H1 (cell line): ENCODE data around the gene WDR64. TPM values are rescaled to one million over a fixed set of nuclear protein-coding genes. Genes with fewer than 3 reads are reported as not detected.

ENCODE experiments used
- CTCF ChIA-PET: fragments of 300-600 bp; sonication (Branson Sonifier 250); formaldehyde crosslinking; loops from one replicate; lab custom pipeline; 2021; ENCODE audit not compliant: partially characterized antibody; lab: Charles Lee
- POLR2A ChIA-PET: fragments of 300-600 bp; sonication (Branson Sonifier 250); formaldehyde crosslinking; loops from one replicate; lab custom pipeline; 2021; ENCODE audit warnings: inconsistent platforms; ENCODE audit not compliant: partially characterized antibody; lab: Charles Lee
- DNase-seq, 2 experiments: peaks; one replicate each; pipeline versions ENCODE4 v3.0.0 to v3.0.0-alpha.2; 2010 to 2022; ENCODE audit warnings: low spot score in 2 of 2, low read depth in 1 of 2, mixed read lengths in 1 of 2
- FAIRE-seq: peaks from 2 replicates; lab custom pipeline; 2011; peaks lifted over from hg19 to GRCh38; lab: Jason Lieb, UNC
- H2AFZ ChIP-seq: 2 replicates; pipeline ENCODE4 v1.8.1; 2012; ENCODE audit warnings: low read length, inconsistent platforms
- H2AK5ac ChIP-seq: 2 replicates; pipeline ENCODE4 v1.6.1; 2013; ENCODE audit warnings: low read depth, low read length
- H2BK120ac ChIP-seq: replicated peaks from 2 replicates; pipeline ENCODE3; 2013; ENCODE audit warnings: low read depth, low read length, inconsistent platforms
- H2BK12ac ChIP-seq: 2 replicates; pipeline ENCODE4 v1.6.1; 2013; ENCODE audit warnings: low read depth, low read length
- H2BK15ac ChIP-seq: 2 replicates; pipeline ENCODE4 v1.6.1; 2013; ENCODE audit warnings: low read length
- H2BK20ac ChIP-seq: 2 replicates; pipeline ENCODE4 v1.6.1; 2013; ENCODE audit warnings: low read length
- H2BK5ac ChIP-seq: 2 replicates; pipeline ENCODE4 v1.6.1; 2013; ENCODE audit warnings: low read depth, low read length
- H3K14ac ChIP-seq: 2 replicates; pipeline ENCODE4 v1.6.1; 2013; ENCODE audit warnings: inconsistent platforms; ENCODE audit not compliant: insufficient read length
- H3K18ac ChIP-seq: 2 replicates; pipeline ENCODE4 v1.6.1; 2013; ENCODE audit warnings: low read length; ENCODE audit errors: extremely low read depth
- H3K23ac ChIP-seq: 2 replicates; pipeline ENCODE4 v1.6.1; 2013; ENCODE audit warnings: inconsistent platforms; ENCODE audit not compliant: insufficient read length
- H3K23me2 ChIP-seq: 2 replicates; pipeline ENCODE4 v1.6.1; 2013; ENCODE audit warnings: low read depth, low read length
- H3K27ac ChIP-seq: 2 replicates; pipeline ENCODE4 v1.6.1; 2011; ENCODE audit warnings: low read depth, low read length, inconsistent platforms
- H3K27me3 ChIP-seq, 4 experiments: replicated peaks in 1 of 4; 1 replicate in 1 of 4; 2 replicates in 3 of 4; pipeline versions ENCODE4 v1.6.1 to v1.8.1; 2011 to 2013; ENCODE audit warnings: low read length in 3 of 4, mild to moderate bottlenecking in 3 of 4, inconsistent platforms in 2 of 4, mixed read lengths in 2 of 4, moderate library complexity in 1 of 4; ENCODE audit not compliant: control insufficient read depth in 3 of 4, insufficient read depth in 3 of 4; ENCODE audit errors: extremely low read depth in 1 of 4
- H3K36me3 ChIP-seq, 4 experiments: 2 replicates each; pipeline versions ENCODE4 v1.6.1 to v1.8.1; 2011 to 2013; ENCODE audit warnings: mild to moderate bottlenecking in 4 of 4, low read length in 3 of 4, moderate library complexity in 2 of 4, control low read depth in 1 of 4, inconsistent platforms in 1 of 4; ENCODE audit not compliant: insufficient read depth in 4 of 4, control insufficient read depth in 2 of 4
- H3K4ac ChIP-seq: replicated peaks from 2 replicates; pipeline ENCODE3; 2013; ENCODE audit warnings: low read length, low read depth, mixed read lengths, inconsistent platforms; ENCODE audit not compliant: insufficient read length
- H3K4me1 ChIP-seq, 4 experiments: replicated peaks in 1 of 4; 1 replicate in 1 of 4; 2 replicates in 3 of 4; pipeline versions ENCODE4 v1.6.1 to v1.8.1; 2011 to 2013; ENCODE audit warnings: low read length in 3 of 4, inconsistent platforms in 2 of 4, mixed read lengths in 1 of 4; ENCODE audit not compliant: insufficient read depth in 4 of 4, control insufficient read depth in 3 of 4
- H3K4me2 ChIP-seq, 2 experiments: 2 replicates each; pipeline versions ENCODE4 v1.6.1 to v1.8.1; 2011 to 2013; ENCODE audit warnings: low read depth in 2 of 2, low read length in 2 of 2, control low read depth in 1 of 2, inconsistent platforms in 1 of 2, mild to moderate bottlenecking in 1 of 2; ENCODE audit not compliant: insufficient read depth in 1 of 2
- H3K4me3 ChIP-seq, 4 experiments: fragments of 200-600, 300-600 bp in 1 of 4; sonication (generic), shearing (Covaris generic), sonication (Bioruptor Twin) in 1 of 4; 2 replicates each; pipeline versions ENCODE4 v1.5.1 to v1.8.1; 2011 to 2016; ENCODE audit warnings: low read length in 4 of 4, low read depth in 3 of 4, control low read depth in 2 of 4, inconsistent platforms in 2 of 4, mild to moderate bottlenecking in 2 of 4, mixed read lengths in 1 of 4, moderate library complexity in 1 of 4; ENCODE audit not compliant: insufficient read depth in 2 of 4; ENCODE audit errors: extremely low read depth in 1 of 4
- H3K56ac ChIP-seq: replicated peaks from 2 replicates; pipeline ENCODE3; 2013; ENCODE audit warnings: low read depth, mild to moderate bottlenecking, mixed read lengths, low read length, inconsistent platforms; ENCODE audit not compliant: insufficient read length
- H3K79me1 ChIP-seq: 2 replicates; pipeline ENCODE4 v1.6.1; 2013; ENCODE audit warnings: low read depth, low read length, control low read depth
- H3K79me2 ChIP-seq, 2 experiments: 2 replicates each; pipeline versions ENCODE4 v1.6.1 to v1.8.1; 2012 to 2013; ENCODE audit warnings: low read length in 2 of 2, mild to moderate bottlenecking in 2 of 2, inconsistent platforms in 1 of 2; ENCODE audit not compliant: insufficient read depth in 2 of 2, control insufficient read depth in 1 of 2
- H3K9ac ChIP-seq, 4 experiments: replicated peaks in 1 of 4; 1 replicate in 1 of 4; 2 replicates in 3 of 4; pipeline versions ENCODE4 v1.6.1 to v1.8.1; 2011 to 2013; ENCODE audit warnings: low read depth in 3 of 4, low read length in 3 of 4, control low read depth in 2 of 4, mild to moderate bottlenecking in 2 of 4, moderate library complexity in 2 of 4, inconsistent platforms in 1 of 4; ENCODE audit errors: extremely low read depth in 1 of 4
- H3K9me3 ChIP-seq, 2 experiments: 2 replicates each; pipeline versions ENCODE4 v1.6.1 to v1.8.1; 2012 to 2013; ENCODE audit warnings: mild to moderate bottlenecking in 2 of 2, moderate library complexity in 2 of 2, control low read depth in 1 of 2, inconsistent platforms in 1 of 2, low read depth in 1 of 2, low read length in 1 of 2, mixed read lengths in 1 of 2; ENCODE audit not compliant: insufficient read depth in 2 of 2
- H4K20me1 ChIP-seq, 2 experiments: replicated peaks in 1 of 2; 2 replicates each; pipeline versions ENCODE3 to v1.8.1; 2011 to 2013; ENCODE audit warnings: inconsistent platforms in 2 of 2, low read length in 2 of 2, mild to moderate bottlenecking in 1 of 2; ENCODE audit not compliant: insufficient read depth in 2 of 2, control insufficient read depth in 1 of 2
- H4K5ac ChIP-seq: 2 replicates; pipeline ENCODE4 v1.6.1; 2013; ENCODE audit warnings: low read length, low read depth, mixed read lengths, inconsistent platforms; ENCODE audit not compliant: insufficient read length
- H4K8ac ChIP-seq: 2 replicates; pipeline ENCODE4 v1.8.0; 2013; ENCODE audit warnings: mild to moderate bottlenecking, moderate library complexity, low read length, inconsistent platforms; ENCODE audit not compliant: insufficient read depth; ENCODE audit errors: extremely low read depth
- H4K91ac ChIP-seq: replicated peaks from 2 replicates; pipeline ENCODE3; 2013; ENCODE audit warnings: low read length, mixed read lengths, inconsistent platforms; ENCODE audit not compliant: insufficient read length
- ASH2L ChIP-seq: fragments of 200-600, 300-600 bp; sonication (generic); IDR thresholded peaks from one replicate; pipeline ENCODE4 v1.7.1; 2017; ENCODE audit warnings: low read length
- EZH2 ChIP-seq: fragments of 200-600 bp; sonication (generic); IDR thresholded peaks from 2 replicates; pipeline ENCODE4 v1.7.1; 2012; ENCODE audit warnings: low read depth, mild to moderate bottlenecking, moderate library complexity, low read length, inconsistent platforms; ENCODE audit not compliant: severe bottlenecking
- GABPA ChIP-seq: IDR thresholded peaks from 2 replicates; pipeline ENCODE4 v1.6.1; 2011; ENCODE audit warnings: mild to moderate bottlenecking, low read length, moderate library complexity, borderline replicate concordance; ENCODE audit not compliant: insufficient read depth
- GTF2F1 ChIP-seq: IDR thresholded peaks from 2 replicates; pipeline ENCODE4 v1.6.1; 2012; ENCODE audit warnings: low read depth, low read length, improper control_type of control experiment, borderline replicate concordance
- JUND ChIP-seq: IDR thresholded peaks from 2 replicates; pipeline ENCODE4 v1.6.1; 2011; ENCODE audit warnings: mild to moderate bottlenecking, improper control_type of control experiment, low read length
- KDM4A ChIP-seq: IDR thresholded peaks from one replicate; pipeline ENCODE4 v1.7.1; 2012; ENCODE audit warnings: low read depth, mild to moderate bottlenecking, moderate library complexity, low read length, inconsistent platforms; ENCODE audit not compliant: severe bottlenecking
- PHF8 ChIP-seq: fragments of 200-600 bp; sonication (generic); conservative IDR thresholded peaks from 2 replicates; pipeline ENCODE4 v1.7.1; 2012; ENCODE audit warnings: low read depth, mild to moderate bottlenecking, inconsistent platforms, low read length, moderate library complexity
- POLR2AphosphoS5 ChIP-seq: IDR thresholded peaks from 2 replicates; pipeline ENCODE4 v1.6.1; 2011; ENCODE audit warnings: low read depth, low read length
- RNF2 ChIP-seq: fragments of 200-900, 300-1000 bp; sonication (generic); IDR thresholded peaks from 2 replicates; pipeline ENCODE4 v1.7.1; 2016; ENCODE audit warnings: borderline replicate concordance, low read depth, mild to moderate bottlenecking, antibody characterized with exemption, low read length; ENCODE audit not compliant: poor library complexity, severe bottlenecking; ENCODE audit errors: missing control alignments
- TCF12 ChIP-seq: IDR thresholded peaks from 2 replicates; pipeline ENCODE4 v1.6.1; 2011; ENCODE audit warnings: low read depth, mild to moderate bottlenecking, low read length
- WGBS, 2 experiments: shearing (Covaris generic) in 1 of 2; methylation state at CpG; one replicate each; pipeline versions ENCODE4 v1.1.6 to v1.1.7; 2013 to 2015; ENCODE audit warnings: low lambda C conversion rate in 2 of 2, mixed read lengths in 2 of 2, inconsistent platforms in 1 of 2, low coverage in 1 of 2, missing lambda C conversion rate in 1 of 2; ENCODE audit not compliant: insufficient replicate concordance in 2 of 2, insufficient coverage in 1 of 2, insufficient read length in 1 of 2; ENCODE audit errors: extremely low coverage in 1 of 2, missing lambda C conversion rate in 1 of 2; 5-methylcytosine and 5-hydroxymethylcytosine counted together
- polyA plus RNA-seq, 7 experiments: library from polyadenylated mRNA; depleted of rRNA in 3 of 7; stranded (reverse) in 5 of 7; unstranded in 2 of 7; fragments of >200 nt in 5 of 7; fragments of 200-250 nt in 2 of 7; gene quantifications; 1 replicate in 5 of 7; 2 replicates in 1 of 7; 4 replicates in 1 of 7; pipeline versions ENCODE4 v1.2.1 to v1.2.3, GENCODE V29; 2011 to 2013; ENCODE audit warnings: missing spikeins in 2 of 7, mixed read lengths in 2 of 7
- total RNA-seq: library from RNA; stranded (reverse); fragmentation: NEBNext Ultra II Directional; extraction: Animal tissue kit (Norgen Biotek cat#: 25700); gene quantifications from 2 replicates; pipeline ENCODE4 v1.2.1, GENCODE V29; 2021
- TF ChIP-seq, protein P1 (sequence below), 3 experiments: IDR thresholded peaks; 1 replicate in 2 of 3; 2 replicates in 1 of 3; pipeline versions ENCODE4 v1.5.1 to v1.6.1; 2011; ENCODE audit warnings: low read length in 3 of 3, mild to moderate bottlenecking in 3 of 3, inconsistent platforms in 2 of 3, low read depth in 1 of 3, moderate library complexity in 1 of 3; ENCODE audit not compliant: insufficient read depth in 1 of 3; ENCODE audit errors: control extremely low read depth in 1 of 3

The WDR64 gene
- total and polyA plus RNA-seq, 2 of the 8 experiments (the other 6 are each of a cell fraction or from before 2014, with no cell fraction given) = 0.02 TPM; not detected in 1

DNA sequence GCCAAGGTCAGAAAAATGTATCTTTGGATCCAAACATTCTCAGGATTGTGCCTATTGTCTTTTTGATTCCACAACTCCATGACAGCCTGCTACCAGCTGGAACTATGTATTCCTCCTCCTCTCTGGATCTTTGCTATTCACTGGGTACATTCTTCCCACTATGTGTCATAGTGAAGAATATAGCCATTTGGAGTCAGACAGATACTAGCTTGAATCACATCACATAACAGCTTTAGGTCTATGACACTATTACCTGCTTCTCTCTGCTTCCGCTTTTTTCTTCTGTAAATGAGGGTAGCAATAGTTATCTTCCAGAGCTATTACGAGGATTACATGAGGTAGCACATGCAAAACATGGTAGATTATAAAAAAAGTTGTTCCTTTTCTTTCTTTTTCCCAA is 190.5 kb downstream of the WDR64 start:
- H3K79me2 ChIP-seq = no peaks in the 10 kb centered on the region
- no peak overlapping the region for H3K4ac ChIP-seq
- H2AFZ ChIP-seq = no peak overlapping the region
- no peak overlapping the region for H3K14ac ChIP-seq
- FAIRE-seq (no peak), DNase-seq (no peak)
- no peak overlapping the region for H4K5ac ChIP-seq
- ChIA-PET CTCF (interaction anchor here (0.6 to 3.0 kb wide), 7 partner anchors 8 to 275 kb away, joined by 3 to 19 read pairs (median 4); no protein-coding TSS in a partner anchor), POLR2A (no interaction called here)
- H3K27ac ChIP-seq = no peak overlapping the region
- no peaks in the 10 kb centered on the region for H3K27me3 ChIP-seq
- H3K79me1 ChIP-seq = no peaks in the 10 kb centered on the region
- H3K9me3 ChIP-seq = no peaks in the 10 kb centered on the region
- no peak overlapping the region for H2AK5ac ChIP-seq
- H3K18ac ChIP-seq = no peak overlapping the region
- H3K56ac ChIP-seq = no peak overlapping the region
- H3K4me2 ChIP-seq = no peak overlapping the region
- no peaks in the 10 kb centered on the region for H3K36me3 ChIP-seq
- no peak overlapping the region for H4K8ac ChIP-seq
- no peaks in the 10 kb centered on the region; a peak in 1 of 7 replicates for H3K4me1 ChIP-seq
- no peak overlapping the region for H3K9ac ChIP-seq
- no peak overlapping the region for H2BK12ac ChIP-seq
- H3K23me2 ChIP-seq = no peaks in the 10 kb centered on the region
- no peak overlapping the region for H2BK15ac ChIP-seq
- no peaks in the 10 kb centered on the region for H4K20me1 ChIP-seq
- no peak overlapping the region for H3K4me3 ChIP-seq
- H2BK120ac ChIP-seq = no peak overlapping the region
- no peak overlapping the region for H4K91ac ChIP-seq
- 95% methylated on average over 2 of the region's 2 CpGs; no CpG with 5 or more reads in 1 of the 2 experiments for WGBS, 2 experiments
- H2BK5ac ChIP-seq = no peak overlapping the region
- no peak overlapping the region for H3K23ac ChIP-seq
- no peak overlapping the region for H2BK20ac ChIP-seq
- TF ChIP-seq KDM4A (no peak), PHF8 (no peak), TCF12 (no peak), EZH2 (no peak), GABPA (no peak), RNF2 (no peak), JUND (no peak), GTF2F1 (no peak), POLR2AphosphoS5 (no peak), ASH2L (no peak)
- TF ChIP-seq, protein P1, sequence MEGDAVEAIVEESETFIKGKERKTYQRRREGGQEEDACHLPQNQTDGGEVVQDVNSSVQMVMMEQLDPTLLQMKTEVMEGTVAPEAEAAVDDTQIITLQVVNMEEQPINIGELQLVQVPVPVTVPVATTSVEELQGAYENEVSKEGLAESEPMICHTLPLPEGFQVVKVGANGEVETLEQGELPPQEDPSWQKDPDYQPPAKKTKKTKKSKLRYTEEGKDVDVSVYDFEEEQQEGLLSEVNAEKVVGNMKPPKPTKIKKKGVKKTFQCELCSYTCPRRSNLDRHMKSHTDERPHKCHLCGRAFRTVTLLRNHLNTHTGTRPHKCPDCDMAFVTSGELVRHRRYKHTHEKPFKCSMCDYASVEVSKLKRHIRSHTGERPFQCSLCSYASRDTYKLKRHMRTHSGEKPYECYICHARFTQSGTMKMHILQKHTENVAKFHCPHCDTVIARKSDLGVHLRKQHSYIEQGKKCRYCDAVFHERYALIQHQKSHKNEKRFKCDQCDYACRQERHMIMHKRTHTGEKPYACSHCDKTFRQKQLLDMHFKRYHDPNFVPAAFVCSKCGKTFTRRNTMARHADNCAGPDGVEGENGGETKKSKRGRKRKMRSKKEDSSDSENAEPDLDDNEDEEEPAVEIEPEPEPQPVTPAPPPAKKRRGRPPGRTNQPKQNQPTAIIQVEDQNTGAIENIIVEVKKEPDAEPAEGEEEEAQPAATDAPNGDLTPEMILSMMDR (IDR thresholded peaks at IDR 0.05; ENCODE audit: control extremely low read depth in 1 of 3, insufficient read depth in 1 of 3, low read depth in 1 of 3, low read length in 3 of 3) = no peak
